NCI-H345 treated with DMSO at 0.1 percent for 48 hours (cell line): ENCODE measurements around the gene DTHD1.

Experiments
- DNase-seq: peaks from one replicate; lab custom pipeline; 2025; ENCODE audit not compliant: unreplicated experiment; lab: John Stamatoyannopoulos, UW

The DTHD1 gene

DNA sequence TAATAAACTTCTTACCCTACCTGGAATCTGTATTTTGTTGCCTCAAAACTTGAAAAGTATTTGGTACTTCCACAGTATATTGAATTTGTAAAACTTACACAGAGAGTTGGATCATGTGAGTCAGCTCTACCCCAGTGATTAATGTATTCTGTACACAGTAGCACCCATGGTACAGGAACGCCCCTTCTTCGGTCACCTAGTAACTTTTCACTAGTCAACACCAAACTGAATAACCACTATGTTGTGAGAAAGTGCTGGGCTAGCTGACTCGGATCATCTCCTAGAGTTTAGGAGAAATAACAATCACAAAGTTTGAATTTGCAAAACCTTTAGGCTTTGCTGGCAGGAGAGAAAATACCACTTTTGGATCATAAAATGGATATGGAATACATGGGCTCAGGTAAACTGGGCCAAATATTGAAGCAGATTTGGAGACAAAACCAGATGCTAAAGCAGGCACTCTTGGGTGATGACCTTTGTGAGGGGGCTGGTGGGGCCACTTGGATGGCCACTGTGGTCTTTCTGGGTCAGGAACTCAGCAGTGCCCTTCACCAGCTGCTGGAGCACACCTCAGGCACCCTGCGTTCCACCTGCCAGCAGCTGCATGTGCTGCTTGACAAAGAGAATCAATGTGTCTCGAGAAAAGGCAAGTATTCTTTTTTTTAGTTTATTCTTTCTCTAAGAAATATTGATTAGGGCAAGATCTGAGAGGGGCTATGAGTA lies at the start of gene DTHD1:
Gene DTHD1 (plus strand): TSS at position 233 of the 723 bp plus-strand sequence. CDS start 143 bp downstream, at position 376.
- no peak for DNase-seq

DNA sequence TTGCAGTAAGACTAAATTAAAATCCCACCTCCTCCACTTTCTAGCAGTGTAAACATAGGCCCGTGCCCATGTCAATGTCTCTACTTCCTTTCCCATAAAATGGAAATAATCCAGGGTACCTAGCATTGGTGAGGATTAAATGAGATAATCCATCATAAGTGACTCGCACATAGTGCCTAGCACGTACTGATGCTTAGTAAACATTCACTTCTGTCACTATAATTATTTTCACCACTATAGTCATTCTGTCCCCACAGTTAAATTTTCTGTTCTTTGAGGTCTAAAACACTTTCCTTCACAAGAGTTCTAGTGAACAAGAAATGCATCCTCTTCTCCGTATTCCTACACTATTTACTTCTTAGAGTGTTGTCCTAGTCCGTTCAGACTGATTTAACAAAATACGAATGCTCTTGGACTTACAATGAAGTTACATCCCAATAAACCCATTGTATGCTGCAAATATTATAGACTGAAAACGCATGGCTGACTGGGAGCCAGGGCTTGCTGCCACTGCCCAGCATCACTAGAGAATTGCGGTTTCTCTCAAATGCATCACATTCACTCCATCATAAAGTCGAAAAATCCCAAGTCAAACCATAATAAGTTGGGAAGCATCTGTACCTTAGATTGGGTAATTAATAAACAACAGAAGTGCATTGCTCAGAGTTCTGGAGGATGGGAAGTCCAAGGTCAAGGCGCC lies 47.7 kb upstream of the DTHD1 start:
- no peak for DNase-seq

DNA sequence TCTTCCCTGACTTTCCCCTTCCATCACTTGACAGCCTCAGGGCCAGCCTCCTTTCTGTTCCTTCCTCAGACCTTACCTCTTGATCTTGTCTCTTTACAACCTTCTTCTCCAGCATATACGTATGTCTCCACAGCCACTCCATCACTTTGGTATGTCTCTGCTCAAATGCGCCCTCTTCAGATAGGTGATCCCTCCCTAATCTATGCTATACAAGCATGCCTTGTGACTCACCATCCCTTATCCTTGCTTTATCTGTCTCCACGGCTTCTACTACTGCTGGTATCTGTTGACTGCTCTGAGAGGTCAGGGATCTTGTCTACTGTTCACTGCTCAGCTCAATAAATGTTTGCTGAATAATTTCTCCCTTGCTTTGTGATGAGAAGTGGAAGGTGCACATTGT lies 46.1 kb upstream of the DTHD1 start:
- no peak for DNase-seq

GRCh38 chr4:36236159-36236558 lies 45.3 kb upstream of the DTHD1 start:
- no peak for DNase-seq

DNA sequence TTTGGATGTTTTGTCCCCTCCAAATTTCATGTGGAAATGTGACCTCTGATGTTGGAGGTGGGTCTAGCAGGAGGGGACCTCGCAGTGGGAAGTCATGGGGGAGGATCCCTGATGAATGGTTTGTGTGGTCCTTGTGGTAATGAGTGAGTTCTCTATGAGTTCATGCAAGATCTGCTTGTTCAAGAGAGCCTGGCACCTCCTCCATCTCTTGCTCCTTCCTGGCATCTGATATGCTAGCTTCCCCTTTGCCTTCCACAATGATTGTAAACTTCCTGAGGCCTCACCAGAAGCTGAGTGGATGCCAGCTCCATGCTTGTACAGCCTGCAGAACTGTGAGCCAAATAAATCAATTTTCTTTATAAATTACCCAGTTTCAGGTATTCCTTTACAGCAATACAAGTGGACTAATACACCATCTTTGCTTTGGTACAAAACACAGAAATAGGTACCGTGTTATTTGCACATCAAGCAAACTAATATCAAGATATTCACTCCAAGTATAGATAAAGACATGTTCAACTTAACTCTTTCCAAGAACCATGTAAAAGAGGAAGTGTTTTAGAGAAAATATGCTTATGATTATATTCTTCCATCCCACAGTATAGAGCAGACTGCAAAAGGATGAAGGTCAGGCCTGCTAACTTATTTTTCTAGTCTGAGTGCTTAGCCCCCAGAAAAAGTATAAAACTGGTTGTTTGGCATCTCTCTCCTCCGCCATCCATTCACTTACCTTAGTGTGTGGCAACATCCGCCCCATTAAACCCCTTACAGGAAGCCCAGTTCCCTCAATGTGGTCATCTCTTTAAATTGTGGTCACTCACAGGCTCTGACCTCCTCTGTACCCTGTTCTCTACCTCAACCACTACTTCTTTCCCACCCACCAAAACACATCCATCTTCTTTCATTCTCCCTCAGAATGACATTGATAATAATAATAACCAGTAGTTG lies 43.8 kb upstream of the DTHD1 start:
- no peak for DNase-seq

GRCh38 chr4:36241771-36242170 lies 39.6 kb upstream of the DTHD1 start:
- DNase-seq, result no peak

GRCh38 chr4:36242629-36243354 lies 38.6 kb upstream of the DTHD1 start:
- no peak for DNase-seq

DNA sequence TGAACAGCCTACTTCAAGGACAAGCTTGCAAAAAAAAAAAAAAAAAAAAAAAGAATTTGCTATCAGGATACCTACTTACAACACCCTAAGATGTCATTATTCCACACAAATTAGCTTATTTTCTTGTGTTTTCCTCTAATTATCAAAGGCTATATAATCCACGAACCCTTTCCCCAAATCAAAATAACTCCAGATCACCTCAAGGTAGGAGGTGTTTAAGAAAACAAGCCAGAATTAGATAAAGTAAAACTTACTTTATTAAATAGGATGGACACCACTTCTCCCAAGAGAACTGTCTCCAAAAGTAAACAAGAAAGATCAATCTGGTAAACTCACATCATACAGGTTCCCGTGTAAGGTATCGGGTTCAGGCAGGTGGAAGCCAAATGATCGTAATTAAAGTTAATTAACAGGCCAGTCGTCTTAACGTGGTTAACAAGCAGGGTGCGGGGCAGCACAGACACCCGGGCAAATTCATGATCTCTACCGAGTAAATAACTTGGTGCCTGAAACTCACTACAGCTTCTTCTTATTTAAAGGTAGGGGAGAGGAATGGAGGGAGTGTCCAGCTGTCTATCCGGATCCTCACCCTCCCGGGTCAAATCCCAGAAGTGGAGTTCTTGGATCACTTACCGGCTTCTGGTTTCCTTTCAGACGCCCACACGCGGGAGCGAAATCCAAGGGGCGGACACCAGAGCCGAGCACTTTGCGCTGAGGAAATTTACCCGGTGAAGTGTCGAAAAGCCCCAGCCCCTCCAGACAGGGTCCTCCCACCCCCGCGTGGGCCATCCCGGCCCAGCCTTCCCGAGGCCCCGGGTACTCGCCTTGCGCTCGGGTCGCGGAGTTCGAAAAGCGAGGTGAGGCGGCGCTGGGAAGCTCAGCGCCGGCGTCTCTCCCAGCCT lies 37.8 kb upstream of the DTHD1 start:
- no peak for DNase-seq

GRCh38 chr4:36244257-36245082 lies 36.9 kb upstream of the DTHD1 start, which contains the start of gene ARAP2:
Gene ARAP2, minus strand, starts transcription at chr4:36244514. Its CDS starts 15,028 bp downstream, at chr4:36229486.
- DNase-seq, result no peak

- DNase-seq, result no peak
Observed at GRCh38 chr4:36249610-36250009, 31.8 kb upstream of the DTHD1 start.

GRCh38 chr4:36251983-36252382 lies 29.4 kb upstream of the DTHD1 start:
- no peak for DNase-seq

- DNase-seq, result no peak
Observed at GRCh38 chr4:36254371-36254770, 27.0 kb upstream of the DTHD1 start.

DNA sequence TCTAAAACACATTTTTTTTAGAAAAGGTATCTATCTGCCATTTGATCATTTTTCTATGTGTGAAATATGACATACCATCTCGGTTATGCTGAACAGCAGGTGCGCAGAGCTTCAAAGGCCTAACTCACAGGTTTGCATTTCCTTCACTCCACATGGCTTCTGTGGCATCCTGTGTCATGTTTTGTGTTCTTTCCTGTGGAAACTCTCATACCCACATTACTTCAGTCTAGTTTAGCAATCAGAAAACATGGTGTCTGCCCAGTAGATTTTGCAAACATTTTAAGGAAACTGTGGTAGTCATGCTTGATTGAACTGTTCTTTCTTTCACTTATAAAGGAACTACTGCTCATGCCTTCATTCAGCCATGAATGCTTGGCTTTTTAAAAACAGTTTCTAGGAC lies 25.8 kb upstream of the DTHD1 start:
- DNase-seq, result no peak

DNA sequence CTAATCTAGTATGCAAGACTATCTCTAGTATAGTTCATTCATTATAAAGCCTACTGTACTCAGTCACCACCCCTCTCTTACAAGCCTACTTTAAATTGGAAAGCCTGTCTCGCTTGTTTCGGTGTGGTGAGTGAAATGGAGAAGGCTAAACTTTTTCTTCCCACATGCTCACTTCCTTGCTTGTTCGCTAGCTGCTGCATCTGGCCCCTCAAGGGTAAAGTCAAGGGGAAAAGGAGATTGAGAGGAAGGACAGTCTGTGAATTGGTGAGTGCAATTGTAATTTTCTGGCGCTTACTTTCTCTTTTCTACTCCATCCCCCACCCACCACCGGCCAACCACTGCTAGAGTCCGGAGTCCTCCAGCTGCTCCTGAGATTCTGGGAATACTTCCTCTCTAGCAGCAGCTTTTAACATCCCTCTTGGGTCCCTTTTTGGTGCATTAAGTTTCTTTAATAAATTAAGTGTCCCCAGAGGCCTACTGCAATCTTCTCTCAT lies 25.0 kb upstream of the DTHD1 start:
- no peak for DNase-seq

GRCh38 chr4:36260731-36261130 lies 20.7 kb upstream of the DTHD1 start:
- no peak for DNase-seq

- no peak for DNase-seq
Observed at GRCh38 chr4:36264207-36264826, 17.1 kb upstream of the DTHD1 start.

GRCh38 chr4:36267486-36268268 lies 13.7 kb upstream of the DTHD1 start:
- DNase-seq, result no peak
